ENCODE data around the gene IFITM2.

DNA sequence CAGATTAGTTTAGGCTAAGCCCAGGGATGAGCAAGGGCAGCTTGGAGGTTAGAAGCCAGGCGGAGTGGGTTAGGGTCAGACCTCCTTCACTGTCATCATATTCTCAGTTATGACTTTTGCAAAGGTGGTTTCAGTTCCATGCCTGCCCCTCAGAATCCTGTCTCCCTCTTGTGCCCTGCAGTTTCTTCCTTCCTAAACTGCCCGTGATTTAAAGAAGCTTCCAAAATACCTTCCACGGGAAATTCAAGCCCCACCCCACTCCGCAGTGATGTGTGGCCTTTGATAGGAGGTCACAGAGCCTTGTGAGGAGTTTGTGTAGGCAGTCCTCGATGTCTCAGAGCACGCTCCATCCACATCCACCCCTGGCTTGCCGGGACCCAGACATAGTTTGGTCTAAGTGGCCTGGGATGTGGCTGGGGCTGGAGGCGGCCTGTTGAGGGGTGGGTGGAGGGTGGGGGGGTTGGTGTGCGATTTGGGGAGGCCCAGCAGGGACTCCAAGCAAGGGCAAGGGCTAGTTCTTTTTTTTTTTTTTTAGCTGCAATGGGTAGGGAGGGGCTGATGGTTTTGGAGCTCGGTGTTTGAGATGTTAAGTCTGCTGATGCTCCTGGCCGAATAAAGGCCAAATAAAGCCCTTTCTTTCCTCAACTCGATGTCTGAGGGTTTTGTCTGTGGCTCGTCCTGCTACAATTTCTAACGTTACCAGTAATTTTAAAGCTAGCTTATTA is 4.6 kb downstream of the IFITM2 start:
- TF ChIP-seq, protein P1, sequence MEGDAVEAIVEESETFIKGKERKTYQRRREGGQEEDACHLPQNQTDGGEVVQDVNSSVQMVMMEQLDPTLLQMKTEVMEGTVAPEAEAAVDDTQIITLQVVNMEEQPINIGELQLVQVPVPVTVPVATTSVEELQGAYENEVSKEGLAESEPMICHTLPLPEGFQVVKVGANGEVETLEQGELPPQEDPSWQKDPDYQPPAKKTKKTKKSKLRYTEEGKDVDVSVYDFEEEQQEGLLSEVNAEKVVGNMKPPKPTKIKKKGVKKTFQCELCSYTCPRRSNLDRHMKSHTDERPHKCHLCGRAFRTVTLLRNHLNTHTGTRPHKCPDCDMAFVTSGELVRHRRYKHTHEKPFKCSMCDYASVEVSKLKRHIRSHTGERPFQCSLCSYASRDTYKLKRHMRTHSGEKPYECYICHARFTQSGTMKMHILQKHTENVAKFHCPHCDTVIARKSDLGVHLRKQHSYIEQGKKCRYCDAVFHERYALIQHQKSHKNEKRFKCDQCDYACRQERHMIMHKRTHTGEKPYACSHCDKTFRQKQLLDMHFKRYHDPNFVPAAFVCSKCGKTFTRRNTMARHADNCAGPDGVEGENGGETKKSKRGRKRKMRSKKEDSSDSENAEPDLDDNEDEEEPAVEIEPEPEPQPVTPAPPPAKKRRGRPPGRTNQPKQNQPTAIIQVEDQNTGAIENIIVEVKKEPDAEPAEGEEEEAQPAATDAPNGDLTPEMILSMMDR (IDR thresholded peaks at IDR 0.05): no peak
- no peak for TF ChIP-seq EZH2 (IDR thresholded peaks at IDR 0.05; ENCODE audit: borderline replicate concordance, insufficient read depth, low read depth, low read length, poor library complexity, severe bottlenecking)

Measured in B cell (primary cell).